ENCODE data around the gene GTPBP6.

DNA sequence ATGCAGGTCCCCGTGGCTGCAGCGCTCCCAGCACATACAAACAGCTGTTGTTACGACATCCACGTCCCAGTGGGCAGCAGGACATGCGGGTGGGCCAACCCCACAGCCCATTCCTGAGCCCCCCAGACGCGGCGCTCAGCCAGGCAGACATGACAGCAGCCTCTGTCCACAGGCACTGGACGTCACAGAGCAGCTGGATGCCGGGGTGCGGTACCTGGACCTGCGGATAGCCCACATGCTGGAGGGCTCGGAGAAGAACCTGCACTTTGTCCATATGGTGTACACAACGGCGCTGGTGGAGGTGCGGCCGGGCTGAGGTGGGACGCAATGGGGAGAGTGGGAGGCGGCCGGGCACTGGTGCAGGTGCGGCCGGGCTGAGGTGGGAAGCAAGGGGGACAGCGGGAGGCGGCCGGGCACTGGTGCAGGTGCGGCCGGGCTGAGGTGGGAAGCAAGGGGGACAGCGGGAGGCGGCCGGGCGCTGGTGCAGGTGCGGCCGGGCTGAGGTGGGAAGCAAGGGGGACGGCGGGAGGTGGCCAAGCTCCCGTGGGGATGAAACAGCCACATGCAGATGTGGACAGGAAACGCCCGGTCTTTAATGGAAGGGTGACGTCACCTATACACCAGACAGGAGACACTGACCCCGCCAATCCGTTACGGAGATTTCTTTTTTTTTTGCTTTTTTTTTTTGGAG lies 28.0 kb downstream of the GTPBP6 start:
- TF ChIP-seq EZH2 (IDR thresholded peaks at IDR 0.05): no peak
- TF ChIP-seq, protein P1, sequence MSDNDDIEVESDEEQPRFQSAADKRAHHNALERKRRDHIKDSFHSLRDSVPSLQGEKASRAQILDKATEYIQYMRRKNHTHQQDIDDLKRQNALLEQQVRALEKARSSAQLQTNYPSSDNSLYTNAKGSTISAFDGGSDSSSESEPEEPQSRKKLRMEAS (IDR thresholded peaks at IDR 0.05): no peak
- TF ChIP-seq, protein P2, sequence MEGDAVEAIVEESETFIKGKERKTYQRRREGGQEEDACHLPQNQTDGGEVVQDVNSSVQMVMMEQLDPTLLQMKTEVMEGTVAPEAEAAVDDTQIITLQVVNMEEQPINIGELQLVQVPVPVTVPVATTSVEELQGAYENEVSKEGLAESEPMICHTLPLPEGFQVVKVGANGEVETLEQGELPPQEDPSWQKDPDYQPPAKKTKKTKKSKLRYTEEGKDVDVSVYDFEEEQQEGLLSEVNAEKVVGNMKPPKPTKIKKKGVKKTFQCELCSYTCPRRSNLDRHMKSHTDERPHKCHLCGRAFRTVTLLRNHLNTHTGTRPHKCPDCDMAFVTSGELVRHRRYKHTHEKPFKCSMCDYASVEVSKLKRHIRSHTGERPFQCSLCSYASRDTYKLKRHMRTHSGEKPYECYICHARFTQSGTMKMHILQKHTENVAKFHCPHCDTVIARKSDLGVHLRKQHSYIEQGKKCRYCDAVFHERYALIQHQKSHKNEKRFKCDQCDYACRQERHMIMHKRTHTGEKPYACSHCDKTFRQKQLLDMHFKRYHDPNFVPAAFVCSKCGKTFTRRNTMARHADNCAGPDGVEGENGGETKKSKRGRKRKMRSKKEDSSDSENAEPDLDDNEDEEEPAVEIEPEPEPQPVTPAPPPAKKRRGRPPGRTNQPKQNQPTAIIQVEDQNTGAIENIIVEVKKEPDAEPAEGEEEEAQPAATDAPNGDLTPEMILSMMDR (IDR thresholded peaks at IDR 0.05 in 2 of 3, conservative IDR thresholded peaks at IDR 0.05 in 1 of 3; ENCODE audit: borderline replicate concordance in 1 of 3, insufficient read depth in 1 of 3, low read depth in 2 of 3, low read length in 2 of 3): no peak
- no peak for TF ChIP-seq FOSL1 (IDR thresholded peaks at IDR 0.05; ENCODE audit: low read depth)
- TF ChIP-seq YY1 (IDR thresholded peaks at IDR 0.05; ENCODE audit: extremely low read depth, insufficient replicate concordance, low read depth, low read length): no peak
- no peak for TF ChIP-seq POLR2A (IDR thresholded peaks at IDR 0.05; ENCODE audit: borderline replicate concordance, extremely low read depth, insufficient read depth, insufficient read length)
- TF ChIP-seq RAD21 (IDR thresholded peaks at IDR 0.05; ENCODE audit: low read depth): no peak
- TF ChIP-seq ZFX (IDR thresholded peaks at IDR 0.05): no peak
- TF ChIP-seq POLR2AphosphoS5 (IDR thresholded peaks at IDR 0.05; ENCODE audit: low read depth, low read length): no peak
- TF ChIP-seq, protein P3, sequence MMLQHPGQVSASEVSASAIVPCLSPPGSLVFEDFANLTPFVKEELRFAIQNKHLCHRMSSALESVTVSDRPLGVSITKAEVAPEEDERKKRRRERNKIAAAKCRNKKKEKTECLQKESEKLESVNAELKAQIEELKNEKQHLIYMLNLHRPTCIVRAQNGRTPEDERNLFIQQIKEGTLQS (IDR thresholded peaks at IDR 0.05): no peak
- TF ChIP-seq EZH2phosphoT487 (IDR thresholded peaks at IDR 0.05; ENCODE audit: borderline replicate concordance): no peak
- TF ChIP-seq, protein P4, sequence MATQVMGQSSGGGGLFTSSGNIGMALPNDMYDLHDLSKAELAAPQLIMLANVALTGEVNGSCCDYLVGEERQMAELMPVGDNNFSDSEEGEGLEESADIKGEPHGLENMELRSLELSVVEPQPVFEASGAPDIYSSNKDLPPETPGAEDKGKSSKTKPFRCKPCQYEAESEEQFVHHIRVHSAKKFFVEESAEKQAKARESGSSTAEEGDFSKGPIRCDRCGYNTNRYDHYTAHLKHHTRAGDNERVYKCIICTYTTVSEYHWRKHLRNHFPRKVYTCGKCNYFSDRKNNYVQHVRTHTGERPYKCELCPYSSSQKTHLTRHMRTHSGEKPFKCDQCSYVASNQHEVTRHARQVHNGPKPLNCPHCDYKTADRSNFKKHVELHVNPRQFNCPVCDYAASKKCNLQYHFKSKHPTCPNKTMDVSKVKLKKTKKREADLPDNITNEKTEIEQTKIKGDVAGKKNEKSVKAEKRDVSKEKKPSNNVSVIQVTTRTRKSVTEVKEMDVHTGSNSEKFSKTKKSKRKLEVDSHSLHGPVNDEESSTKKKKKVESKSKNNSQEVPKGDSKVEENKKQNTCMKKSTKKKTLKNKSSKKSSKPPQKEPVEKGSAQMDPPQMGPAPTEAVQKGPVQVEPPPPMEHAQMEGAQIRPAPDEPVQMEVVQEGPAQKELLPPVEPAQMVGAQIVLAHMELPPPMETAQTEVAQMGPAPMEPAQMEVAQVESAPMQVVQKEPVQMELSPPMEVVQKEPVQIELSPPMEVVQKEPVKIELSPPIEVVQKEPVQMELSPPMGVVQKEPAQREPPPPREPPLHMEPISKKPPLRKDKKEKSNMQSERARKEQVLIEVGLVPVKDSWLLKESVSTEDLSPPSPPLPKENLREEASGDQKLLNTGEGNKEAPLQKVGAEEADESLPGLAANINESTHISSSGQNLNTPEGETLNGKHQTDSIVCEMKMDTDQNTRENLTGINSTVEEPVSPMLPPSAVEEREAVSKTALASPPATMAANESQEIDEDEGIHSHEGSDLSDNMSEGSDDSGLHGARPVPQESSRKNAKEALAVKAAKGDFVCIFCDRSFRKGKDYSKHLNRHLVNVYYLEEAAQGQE (IDR thresholded peaks at IDR 0.05; ENCODE audit: low read depth): no peak
- TF ChIP-seq ELF1 (IDR thresholded peaks at IDR 0.05; ENCODE audit: borderline replicate concordance, low read depth): no peak

All from HCT116 (cell line).